CD1c-positive myeloid dendritic cell (primary cell): Measurements from ENCODE around the gene KLLN.
"Not testable (repeated sequence)": the region's sequence is repeated elsewhere in the genome, so short reads cannot be mapped to it uniquely, and the experiment has no call there.

Experiments used
- DNase-seq: peaks from one replicate; pipeline ENCODE4 v3.0.0-alpha.2; 2016; ENCODE audit errors: extremely low spot score

The KLLN gene

GRCh38 chr10:87842776-87843497, 20.4 kb downstream of the KLLN start:
- no peak for DNase-seq

GRCh38 chr10:87842220-87842641, 21.1 kb downstream of the KLLN start:
- DNase-seq = no peak

GRCh38 chr10:87841186-87841585, 22.1 kb downstream of the KLLN start:
- DNase-seq = no peak

- DNase-seq = no peak
Observed at GRCh38 chr10:87838650-87839049, 24.7 kb downstream of the KLLN start.

GRCh38 chr10:87837445-87837844, 25.9 kb downstream of the KLLN start:
- peak; percentile 45 for DNase-seq

GRCh38 chr10:87836098-87836497, 27.2 kb downstream of the KLLN start:
- no peak for DNase-seq

GRCh38 chr10:87829986-87830729, 33.2 kb downstream of the KLLN start:
- no peak for DNase-seq

- DNase-seq = not testable (repeated sequence)
Observed at GRCh38 chr10:87829051-87829450, 34.3 kb downstream of the KLLN start.

GRCh38 chr10:87827681-87828080, 35.7 kb downstream of the KLLN start:
- no peak for DNase-seq

GRCh38 chr10:87826653-87827052, 36.7 kb downstream of the KLLN start:
- DNase-seq = no peak

- DNase-seq = no peak
Observed at GRCh38 chr10:87819289-87819585, 44.1 kb downstream of the KLLN start.

- DNase-seq = peak; percentile 62
Observed at GRCh38 chr10:87818505-87819288, 44.6 kb downstream of the KLLN start.

- peak; percentile 88 for DNase-seq
Observed at GRCh38 chr10:87817609-87818504, 45.5 kb downstream of the KLLN start, which contains the start of gene ATAD1. ATAD1 (minus strand) TSS chr10:87818226; CDS start chr10:87814599, 3,627 bp downstream.

- DNase-seq = peak; percentile 19
Observed at GRCh38 chr10:87816898-87817608, 46.3 kb downstream of the KLLN start.

- peak; percentile 28 for DNase-seq
Observed at GRCh38 chr10:87816163-87816897, 47.0 kb downstream of the KLLN start.
